GM19099 (cell line): ENCODE data around the gene LYPLAL1.

Experiments
- POLR2A ChIP-seq: IDR thresholded peaks from 3 replicates; pipeline ENCODE4 v1.6.1; 2011; ENCODE audit warnings: low read depth; ENCODE audit not compliant: insufficient read length; ENCODE audit errors: extremely low read depth

The LYPLAL1 gene

DNA sequence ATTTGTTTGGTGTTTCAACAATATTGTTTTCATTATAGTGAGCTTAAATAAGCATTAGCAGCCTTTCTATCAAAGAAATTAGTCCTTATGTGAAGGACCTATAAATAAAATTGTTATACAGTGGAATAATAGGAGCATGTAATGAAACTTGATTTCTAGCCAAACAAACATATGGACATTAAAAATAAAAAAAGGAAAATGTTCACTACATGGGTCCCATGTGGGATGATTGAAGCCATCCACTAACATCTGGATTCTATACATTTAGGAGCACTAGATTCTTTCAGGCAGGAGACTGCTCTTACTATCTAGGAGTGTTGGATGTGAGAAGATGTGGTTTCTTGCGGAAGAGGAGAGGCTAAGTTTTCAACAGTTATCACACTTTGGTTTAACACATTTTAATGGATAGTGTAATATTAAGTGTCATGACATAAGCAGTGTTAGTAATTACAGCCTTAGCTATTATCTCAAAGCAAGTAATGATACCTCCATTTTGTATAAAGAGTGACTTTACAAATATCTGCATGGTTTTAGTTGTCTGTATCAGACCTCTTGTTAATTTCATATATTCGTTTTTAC, 62.3 kb downstream of the LYPLAL1 start:
- no peak for TF ChIP-seq POLR2A

DNA sequence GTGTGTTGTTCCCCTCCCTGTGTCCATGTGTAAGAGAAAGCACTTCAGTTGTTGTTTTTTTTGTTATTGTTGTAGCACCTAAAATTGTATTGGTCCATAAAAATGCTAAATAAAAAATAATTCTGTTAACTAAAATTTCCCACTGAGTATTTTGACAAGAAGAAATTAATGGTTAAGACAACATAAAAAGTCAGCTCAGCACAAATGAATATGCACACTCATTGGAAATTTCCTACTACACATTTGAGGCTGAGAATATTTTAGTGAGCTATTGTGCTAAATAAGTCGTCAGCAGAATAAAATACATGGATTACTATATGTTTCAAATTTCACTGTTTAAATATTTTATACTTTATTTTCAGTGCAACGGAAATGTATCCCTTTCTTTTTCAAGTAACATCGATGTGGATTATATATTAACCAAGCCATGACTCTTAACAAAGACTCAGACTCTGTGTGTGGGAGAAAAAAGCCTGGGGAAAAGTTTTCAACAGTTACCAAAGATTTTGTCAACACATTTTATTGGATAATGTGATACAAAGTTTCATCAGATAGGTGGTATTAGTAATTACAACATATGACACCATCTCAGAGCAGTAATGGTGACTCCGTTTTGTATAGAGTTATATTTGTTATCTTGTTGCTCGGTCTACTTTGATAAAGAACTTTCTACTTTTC, 63.4 kb downstream of the LYPLAL1 start:
- TF ChIP-seq POLR2A, result no peak

DNA sequence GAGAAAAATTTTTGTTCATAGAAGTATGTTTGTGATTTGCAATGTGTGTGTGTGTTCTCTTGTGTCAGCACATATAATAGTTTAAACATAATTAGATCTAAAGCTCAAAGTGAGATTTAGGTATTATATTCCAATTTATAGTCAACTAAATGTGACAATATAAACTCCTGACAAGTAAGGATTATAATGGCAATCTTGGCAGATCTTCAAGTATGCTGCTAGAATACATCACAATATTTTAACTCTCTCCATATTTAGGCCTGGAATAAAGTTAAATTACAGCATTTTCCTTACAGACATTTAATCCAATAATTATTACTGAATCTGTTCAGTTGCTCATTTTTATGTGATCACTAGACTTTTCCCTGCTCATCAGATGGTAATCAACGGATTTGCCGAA, 65.8 kb downstream of the LYPLAL1 start:
- TF ChIP-seq POLR2A, result no peak

DNA sequence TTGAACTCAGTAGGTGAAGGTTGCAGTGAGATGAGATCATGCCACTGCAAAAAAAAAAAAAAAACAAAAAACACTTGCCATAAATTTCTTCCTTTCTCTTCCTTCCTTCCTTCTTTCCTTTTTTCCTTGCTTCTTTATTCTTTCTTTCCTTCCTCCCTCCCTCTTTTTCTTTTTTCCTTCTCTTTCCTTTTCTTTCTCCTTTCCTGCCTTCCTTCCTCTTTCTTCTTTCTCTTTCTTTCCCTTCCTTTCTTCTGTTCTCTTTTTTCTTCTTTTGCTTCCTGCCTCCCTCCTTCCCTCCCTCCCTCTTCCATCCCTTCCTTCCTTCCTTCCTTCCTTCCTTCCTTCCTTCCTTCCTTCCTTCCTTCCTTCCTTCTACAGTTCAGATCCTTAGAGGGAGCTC, 71.2 kb downstream of the LYPLAL1 start:
- no peak for TF ChIP-seq POLR2A

DNA sequence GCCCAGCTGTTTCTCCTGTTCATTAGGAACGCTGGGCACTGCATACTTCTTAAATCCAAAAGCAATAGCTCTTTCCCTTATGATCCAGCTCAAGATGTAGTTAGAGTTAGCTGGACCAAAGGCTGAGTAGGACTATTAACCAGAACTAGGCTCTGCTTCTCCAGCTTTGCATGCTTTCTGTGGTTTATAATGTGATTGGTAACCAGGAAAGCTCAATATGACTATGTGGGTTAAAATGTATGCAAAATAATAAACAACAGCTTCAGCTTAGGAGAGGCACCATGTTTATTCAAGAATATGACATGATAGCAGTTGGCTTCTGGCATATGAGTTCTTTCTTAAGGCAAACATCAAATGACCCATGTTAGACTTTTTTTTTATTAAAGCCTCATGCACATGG, 73.8 kb downstream of the LYPLAL1 start:
- TF ChIP-seq POLR2A, result no peak

DNA sequence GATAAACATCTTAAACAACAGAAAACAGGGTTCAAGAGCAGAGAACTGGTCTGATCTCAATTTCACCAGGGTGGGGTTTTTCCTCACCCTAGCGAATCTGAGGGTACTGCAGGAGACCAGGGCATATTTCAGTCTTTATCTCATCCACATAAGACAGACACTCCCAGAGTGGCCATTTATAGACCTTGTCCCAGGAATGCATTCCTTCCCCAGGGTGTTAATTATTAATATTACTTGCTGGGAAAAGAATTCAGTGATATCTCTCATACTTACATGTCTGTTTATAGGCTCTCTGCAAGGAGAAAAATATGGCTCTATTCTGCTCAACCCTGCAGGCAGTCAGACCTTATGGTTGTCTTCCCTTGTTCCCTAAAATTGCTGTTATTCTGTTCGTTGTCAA, 84.1 kb downstream of the LYPLAL1 start:
- no peak for TF ChIP-seq POLR2A

DNA sequence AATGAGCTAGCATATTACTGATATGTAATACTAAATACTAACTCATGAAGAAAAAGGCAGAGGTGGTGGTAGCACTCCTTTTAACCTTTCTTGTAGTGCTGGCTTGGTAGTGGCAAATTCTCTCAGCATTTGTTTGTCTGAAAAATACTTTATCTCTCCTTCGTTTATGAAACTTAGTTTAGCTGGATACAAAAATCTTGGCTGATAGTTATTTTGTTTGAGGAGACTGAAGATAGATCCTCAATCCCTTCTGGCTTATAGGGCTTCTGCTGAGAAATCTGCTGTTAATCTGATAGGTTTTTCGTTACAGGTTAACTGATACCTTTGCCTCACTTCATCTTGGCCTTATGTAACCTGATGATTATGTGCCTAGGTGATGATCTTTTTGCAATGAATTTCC, 87.8 kb downstream of the LYPLAL1 start:
- no peak for TF ChIP-seq POLR2A
